CD14-positive monocyte (primary cell): ENCODE results near the gene NUP214. TPM values are rescaled to one million over a fixed set of nuclear protein-coding genes. Genes with fewer than 3 reads are reported as not detected.

Experiments
- DNase-seq, 3 donors: peaks; one replicate each; pipeline ENCODE4 v3.0.0-alpha.2; 2011 to 2022
- H2AFZ ChIP-seq: 2 replicates; pipeline ENCODE4 v1.6.0; 2012; ENCODE audit warnings: mild to moderate bottlenecking, low read depth, low read length, inconsistent platforms; ENCODE audit not compliant: insufficient read depth, poor library complexity, severe bottlenecking
- H3K27ac ChIP-seq, 2 donors: 1 replicate in 1 of 2; 2 replicates in 1 of 2; pipeline ENCODE4 v1.5.1; 2012 to 2013; ENCODE audit warnings: low read length in 2 of 2, control low read depth in 1 of 2, inconsistent platforms in 1 of 2, low read depth in 1 of 2, mild to moderate bottlenecking in 1 of 2
- H3K27me3 ChIP-seq, 2 donors: one replicate each; pipeline versions ENCODE4 v1.6.0 to v1.6.1; 2011 to 2013; ENCODE audit warnings: low read length in 2 of 2; ENCODE audit not compliant: control insufficient read depth in 2 of 2, insufficient read depth in 2 of 2
- H3K36me3 ChIP-seq, 2 donors: replicated peaks in 1 of 2; 1 replicate in 1 of 2; 2 replicates in 1 of 2; pipeline versions ENCODE4 v1.5.1 to v1.6.1; 2012 to 2013; ENCODE audit warnings: low read length in 2 of 2, control low read depth in 1 of 2, inconsistent platforms in 1 of 2, mild to moderate bottlenecking in 1 of 2; ENCODE audit not compliant: insufficient read depth in 2 of 2, control insufficient read depth in 1 of 2
- H3K4me1 ChIP-seq, 2 donors: 1 replicate in 1 of 2; 2 replicates in 1 of 2; pipeline versions ENCODE4 v1.5.1 to v1.6.1; 2012 to 2013; ENCODE audit warnings: low read length in 2 of 2, control low read depth in 1 of 2, inconsistent platforms in 1 of 2, mild to moderate bottlenecking in 1 of 2, moderate library complexity in 1 of 2; ENCODE audit not compliant: insufficient read depth in 2 of 2, control insufficient read depth in 1 of 2
- H3K4me2 ChIP-seq: replicated peaks from 2 replicates; pipeline ENCODE3; 2012; ENCODE audit warnings: low read length, moderate library complexity, mild to moderate bottlenecking; ENCODE audit not compliant: poor library complexity, severe bottlenecking; ENCODE audit errors: extremely low read depth
- H3K4me3 ChIP-seq, 3 experiments: fragments of 200-600 bp in 1 of 3; sonication (generic) in 1 of 3; replicated peaks in 1 of 3; 1 replicate in 2 of 3; 2 replicates in 1 of 3; pipeline ENCODE4 v1.5.1; 2011 to 2013; ENCODE audit warnings: low read length in 3 of 3, mild to moderate bottlenecking in 3 of 3, control low read depth in 2 of 3, low read depth in 2 of 3, inconsistent platforms in 1 of 3, moderate library complexity in 1 of 3
- H3K79me2 ChIP-seq: 2 replicates; pipeline ENCODE4 v1.6.0; 2012; ENCODE audit warnings: mild to moderate bottlenecking, control low read depth, inconsistent platforms, low read length, moderate library complexity; ENCODE audit not compliant: insufficient read depth
- H3K9ac ChIP-seq: 2 replicates; pipeline ENCODE4 v1.6.0; 2017; ENCODE audit warnings: low read length, mild to moderate bottlenecking; ENCODE audit not compliant: insufficient read depth, poor library complexity, severe bottlenecking
- H3K9me3 ChIP-seq, 2 donors: replicated peaks in 1 of 2; 1 replicate in 1 of 2; 2 replicates in 1 of 2; pipeline versions ENCODE4 v1.5.1 to v1.6.1; 2012 to 2013; ENCODE audit warnings: low read length in 2 of 2, control low read depth in 1 of 2; ENCODE audit not compliant: control insufficient read depth in 1 of 2, insufficient read depth in 1 of 2
- H4K20me1 ChIP-seq: 2 replicates; pipeline ENCODE4 v1.6.0; 2012; ENCODE audit warnings: mild to moderate bottlenecking, low read length, control low read depth, moderate library complexity; ENCODE audit not compliant: insufficient read depth
- H3K27ac Mint-ChIP-seq, 7 donors: one replicate each; pipeline ENCODE4 v1.8.0; 2020; ENCODE audit warnings: mild to moderate bottlenecking in 7 of 7, mixed read lengths in 7 of 7, moderate library complexity in 6 of 7, inconsistent platforms in 2 of 7
- H3K27me3 Mint-ChIP-seq, 3 donors: one replicate each; pipeline ENCODE4 v1.8.0; 2021 to 2022; ENCODE audit warnings: low read depth in 3 of 3, mild to moderate bottlenecking in 3 of 3, mixed read lengths in 3 of 3, moderate library complexity in 3 of 3, inconsistent platforms in 1 of 3
- H3K36me3 Mint-ChIP-seq, 2 donors: one replicate each; pipeline ENCODE4 v1.8.0; 2020; ENCODE audit warnings: mixed read lengths in 2 of 2, inconsistent platforms in 1 of 2, mild to moderate bottlenecking in 1 of 2
- H3K4me1 Mint-ChIP-seq: one replicate; pipeline ENCODE4 v1.8.0; 2020; ENCODE audit warnings: mild to moderate bottlenecking, mixed read lengths
- H3K4me3 Mint-ChIP-seq, 2 donors: one replicate each; pipeline ENCODE4 v1.8.0; 2020; ENCODE audit warnings: mild to moderate bottlenecking in 2 of 2, mixed read lengths in 2 of 2, moderate library complexity in 1 of 2
- H3K9me3 Mint-ChIP-seq, 7 donors: one replicate each; pipeline ENCODE4 v1.8.0; 2020 to 2022; ENCODE audit warnings: mixed read lengths in 7 of 7, mild to moderate bottlenecking in 6 of 7, moderate library complexity in 6 of 7, inconsistent platforms in 2 of 7
- WGBS: methylation state at CpG from one replicate; pipeline ENCODE4 v1.1.5; 2013; ENCODE audit warnings: missing lambda C conversion rate; ENCODE audit not compliant: insufficient coverage; 5-methylcytosine and 5-hydroxymethylcytosine counted together
- intact Hi-C, 2 donors: fragments of 100-400 bp; cut with micrococcal nuclease; formaldehyde crosslinking; loops; one replicate each; pipeline versions ENCODE4 v1.15.0 to v1.15.1; 2023
- polyA plus RNA-seq, 3 donors: library from polyadenylated mRNA; depleted of rRNA in 1 of 3; unstranded in 2 of 3; stranded (reverse) in 1 of 3; fragments of 300-500 nt in 2 of 3; fragments of >200 nt in 1 of 3; fragmentation: Illumina TruSeq in 2 of 3; gene quantifications; 1 replicate in 2 of 3; 2 replicates in 1 of 3; pipeline ENCODE4 v1.2.3, GENCODE V29; 2012 to 2021
- TF ChIP-seq, protein P1 (sequence below): fragments of 200-600 bp; IDR thresholded peaks from one replicate; pipeline ENCODE4 v1.8.0; 2022; ENCODE audit warnings: antibody characterized with exemption, mild to moderate bottlenecking

The NUP214 gene
- polyA plus RNA-seq, 3 donors = 94.9 to 329 (median 214) TPM

DNA sequence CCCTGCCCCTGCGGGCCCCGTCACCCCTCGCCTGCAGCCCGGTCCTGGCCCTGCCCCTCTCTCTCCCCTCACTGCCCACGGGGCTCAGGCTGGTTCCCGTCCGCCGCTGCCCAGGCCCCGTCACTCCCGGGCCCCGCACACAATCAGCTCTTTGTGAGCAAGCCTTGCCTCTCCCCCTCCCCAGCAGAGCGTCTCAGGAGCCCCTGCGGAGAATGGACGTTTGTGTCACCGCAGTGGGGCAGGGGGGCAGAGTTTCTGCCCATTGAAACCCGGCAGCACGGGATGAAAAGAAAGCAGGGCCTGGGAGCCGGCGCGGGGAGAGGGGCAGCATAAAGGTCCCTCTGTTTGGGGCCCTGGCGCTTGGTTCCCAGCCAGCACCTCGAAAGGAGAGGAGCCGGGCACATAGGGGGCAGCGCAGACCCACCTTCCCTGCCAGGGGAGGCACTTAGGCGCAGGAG is 13.5 kb upstream of the NUP214 start:
- no peaks in the 10 kb centered on the region for H3K4me1 Mint-ChIP-seq
- H3K27me3 Mint-ChIP-seq = peaks cover 0 to 4% (median 1%) of the 10 kb centered on the region in 3 donors
- H3K4me3 ChIP-seq = no peak overlapping the region
- H3K36me3 Mint-ChIP-seq = no peaks in the 10 kb centered on the region
- no peaks in the 10 kb centered on the region for H4K20me1 ChIP-seq
- no peaks in the 10 kb centered on the region for H3K9me3 Mint-ChIP-seq
- no peak overlapping the region for H3K4me2 ChIP-seq
- H3K27ac Mint-ChIP-seq = no peak overlapping the region
- TF ChIP-seq, protein P1, sequence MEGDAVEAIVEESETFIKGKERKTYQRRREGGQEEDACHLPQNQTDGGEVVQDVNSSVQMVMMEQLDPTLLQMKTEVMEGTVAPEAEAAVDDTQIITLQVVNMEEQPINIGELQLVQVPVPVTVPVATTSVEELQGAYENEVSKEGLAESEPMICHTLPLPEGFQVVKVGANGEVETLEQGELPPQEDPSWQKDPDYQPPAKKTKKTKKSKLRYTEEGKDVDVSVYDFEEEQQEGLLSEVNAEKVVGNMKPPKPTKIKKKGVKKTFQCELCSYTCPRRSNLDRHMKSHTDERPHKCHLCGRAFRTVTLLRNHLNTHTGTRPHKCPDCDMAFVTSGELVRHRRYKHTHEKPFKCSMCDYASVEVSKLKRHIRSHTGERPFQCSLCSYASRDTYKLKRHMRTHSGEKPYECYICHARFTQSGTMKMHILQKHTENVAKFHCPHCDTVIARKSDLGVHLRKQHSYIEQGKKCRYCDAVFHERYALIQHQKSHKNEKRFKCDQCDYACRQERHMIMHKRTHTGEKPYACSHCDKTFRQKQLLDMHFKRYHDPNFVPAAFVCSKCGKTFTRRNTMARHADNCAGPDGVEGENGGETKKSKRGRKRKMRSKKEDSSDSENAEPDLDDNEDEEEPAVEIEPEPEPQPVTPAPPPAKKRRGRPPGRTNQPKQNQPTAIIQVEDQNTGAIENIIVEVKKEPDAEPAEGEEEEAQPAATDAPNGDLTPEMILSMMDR = no peak
- no peaks in the 10 kb centered on the region for H3K79me2 ChIP-seq
- WGBS = 96% methylated on average over 23 of the region's 25 CpGs
- H2AFZ ChIP-seq = no peak overlapping the region
- no peak for DNase-seq
- H3K9me3 ChIP-seq = no peaks in the 10 kb centered on the region
- H3K9ac ChIP-seq = no peak overlapping the region
- H3K36me3 ChIP-seq = no peaks in the 10 kb centered on the region
- H3K27me3 ChIP-seq = peaks cover 0 to 1% of the 10 kb centered on the region in 2 donors
- no peaks in the 10 kb centered on the region for H3K4me1 ChIP-seq
- H3K27ac ChIP-seq = no peak overlapping the region
- no peak overlapping the region for H3K4me3 Mint-ChIP-seq
- intact Hi-C loops = no loop called here

- TF ChIP-seq, protein P1 = no peak
- Histone ChIP-seq H3K36me3 (no peaks in the 10 kb centered on the region), H2AFZ (no peak overlapping the region), H3K9ac (no peak overlapping the region), H3K27ac (no peak overlapping the region), H3K4me1 (peaks cover 0 to 4% of the 10 kb centered on the region in 2 donors), H3K4me3 (no peak overlapping the region), H3K27me3 (peaks cover 0 to 3% of the 10 kb centered on the region in 2 donors), H3K9me3 (no peaks in the 10 kb centered on the region), H3K79me2 (no peaks in the 10 kb centered on the region), H4K20me1 (no peaks in the 10 kb centered on the region), H3K4me2 (no peak overlapping the region)
- no peak for DNase-seq
- H3K27me3 Mint-ChIP-seq = peaks cover 3 to 8% (median 8%) of the 10 kb centered on the region in 3 donors
- H3K4me1 Mint-ChIP-seq = peaks cover 5% of the 10 kb centered on the region
- WGBS = 96% methylated on average over 9 of the region's 23 CpGs
- peak overlapping the region in 1 of 7 donors; percentile 1 for H3K27ac Mint-ChIP-seq
- H3K36me3 Mint-ChIP-seq = no peaks in the 10 kb centered on the region
- no peaks in the 10 kb centered on the region for H3K9me3 Mint-ChIP-seq
- no peak overlapping the region for H3K4me3 Mint-ChIP-seq
- intact Hi-C loops = no loop called here
Measured at GRCh38 chr9:131112374-131113154, 12.8 kb upstream of the NUP214 start.
